ENCODE results near the gene AOC2. TPM values are rescaled to one million over a fixed set of nuclear protein-coding genes. Genes with fewer than 3 reads are reported as not detected.

The AOC2 gene
- total RNA-seq, 1 experiment from 2014 or later, result 7.1 TPM

GRCh38 chr17:42845918-42846593 lies 1.7 kb downstream of the AOC2 start:
- no peaks in the 10 kb centered on the region for H3K23me2 ChIP-seq (ENCODE audit: insufficient read length, low read depth, low read length, poor library complexity, severe bottlenecking)
- Mint-ChIP-seq H3K9me3 (no peaks in the 10 kb centered on the region; a peak in 1 of 5 replicates), H3K36me3 (ENCODE audit: insufficient read depth in 1 of 3, low read depth in 3 of 3) (peaks cover 32 to 49% (median 45%) of the 10 kb centered on the region in 3 experiments; a peak in 6 of 7 replicates), H3K27me3 (ENCODE audit: low read depth) (no peaks in the 10 kb centered on the region), H3K27ac (peak overlapping the region in 2 of 3 experiments; percentile 67 to 82; a peak in 3 of 7 replicates), H3K4me1 (peaks cover 5 to 6% of the 10 kb centered on the region in 2 experiments; a peak in 2 of 4 replicates), H3K4me3 (no peak overlapping the region; a peak in 1 of 5 replicates)
- no peaks in the 10 kb centered on the region for H3K79me1 ChIP-seq (ENCODE audit: insufficient read depth, low read depth, low read length, poor library complexity, severe bottlenecking)
- no peak overlapping the region for H3K23ac ChIP-seq (ENCODE audit: insufficient read length, low read depth, low read length)
- H3K79me2 ChIP-seq (ENCODE audit: insufficient read depth, low read length), result no peaks in the 10 kb centered on the region
- no peak overlapping the region for H4K8ac ChIP-seq (replicated peaks; ENCODE audit: insufficient read length, low read depth, low read length)
- no peak overlapping the region for H3K9ac ChIP-seq (ENCODE audit: extremely low read depth, insufficient read length, low read length)
- no peaks in the 10 kb centered on the region for H3K27me3 ChIP-seq (ENCODE audit: insufficient read depth, low read length)
- H2AFZ ChIP-seq (ENCODE audit: low read length), result no peak overlapping the region
- no peak overlapping the region for H3K27ac ChIP-seq (ENCODE audit: insufficient read length, low read depth, low read length)
- DNase-seq, result no peak
- no peak overlapping the region for H4K5ac ChIP-seq (ENCODE audit: insufficient read length, low read depth, low read length)
- no peaks in the 10 kb centered on the region for H3K9me3 ChIP-seq (ENCODE audit: control insufficient read depth, low read depth, low read length)
- H2BK20ac ChIP-seq (ENCODE audit: low read depth, low read length, poor library complexity, severe bottlenecking), result no peak overlapping the region
- H2BK5ac ChIP-seq (ENCODE audit: insufficient read length, low read length), result no peak overlapping the region
- H3K4ac ChIP-seq (ENCODE audit: low read depth, low read length), result no peak overlapping the region
- no peak overlapping the region for H2BK120ac ChIP-seq (ENCODE audit: low read depth, low read length, poor library complexity, severe bottlenecking)
- no peak overlapping the region for H3K56ac ChIP-seq (ENCODE audit: insufficient read length, low read depth, low read length)
- H4K91ac ChIP-seq (ENCODE audit: insufficient read length, low read depth, low read length), result no peak overlapping the region
- no peak for TF ChIP-seq CTCF (conservative IDR thresholded peaks at IDR 0.05)
- no peak overlapping the region for H2AK5ac ChIP-seq (ENCODE audit: insufficient read length, low read length)
- H3K4me2 ChIP-seq (ENCODE audit: insufficient read depth, insufficient read length, low read length), result no peak overlapping the region
- no peak overlapping the region for H3K18ac ChIP-seq (ENCODE audit: insufficient read length, low read depth, low read length)
- no peak overlapping the region for H3K14ac ChIP-seq (ENCODE audit: insufficient read depth, low read length)
- no CpG with 5 or more reads among the region's 7 CpGs for WGBS (ENCODE audit: extremely low coverage, insufficient read length, low lambda C conversion rate)
- H3K4me1 ChIP-seq (ENCODE audit: insufficient read depth, low read length), result no peaks in the 10 kb centered on the region
- no peak overlapping the region for H3T11ph ChIP-seq (ENCODE audit: low read length)
- H4K20me1 ChIP-seq (ENCODE audit: control insufficient read depth, insufficient read depth, insufficient read length), result no peaks in the 10 kb centered on the region
- no peak overlapping the region for H2BK15ac ChIP-seq (ENCODE audit: low read depth, low read length)
- H2BK12ac ChIP-seq (ENCODE audit: insufficient read length, low read depth, low read length), result no peak overlapping the region

Measured in H9 (cell line).